Melanocyte of skin (primary cell): Measurements from ENCODE around the gene TRIM23. TPM values are rescaled to one million over a fixed set of nuclear protein-coding genes. Genes with fewer than 3 reads are reported as not detected.

Experiments
- small RNA-seq, 2 donors: library from RNA; depleted of rRNA; stranded (forward); fragments of <200 nt; gene quantifications; one replicate each; pipeline ENCODE3, GENCODE V24; 2012
- total RNA-seq, 2 donors: library from RNA; depleted of rRNA; stranded (reverse); fragments of >200 nt; gene quantifications; 2 replicates each; pipeline ENCODE4 v1.2.3, GENCODE V29; 2012

Gene TRIM23
- total RNA-seq: 10 to 100 TPM; 25.6 to 28.9 TPM

DNA sequence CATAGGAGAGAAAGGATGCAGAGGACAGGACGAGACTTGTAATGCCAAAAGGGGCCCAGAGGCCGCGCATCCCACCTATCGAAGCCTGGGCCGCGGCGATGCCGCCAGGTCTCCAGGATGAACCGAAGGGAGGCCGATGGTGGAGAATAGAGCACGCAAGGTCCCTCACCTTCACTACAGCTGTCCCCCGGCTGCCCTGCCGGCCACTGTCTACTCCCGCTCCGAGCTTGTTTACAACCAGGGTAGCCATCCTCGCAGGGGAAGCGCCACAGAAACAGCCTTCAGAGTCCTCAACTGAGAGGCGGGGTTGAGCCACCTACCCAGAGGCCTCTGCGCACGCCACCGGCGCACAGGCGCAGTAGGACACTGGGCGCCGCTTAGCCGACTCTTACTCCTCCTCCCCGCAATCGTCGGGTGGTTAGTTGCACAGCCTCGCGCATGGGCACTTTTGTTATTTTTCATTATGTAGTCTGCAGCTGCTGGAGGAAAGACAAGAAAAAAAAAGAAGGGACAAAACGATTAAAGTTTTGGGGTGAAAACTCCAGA is at the start of gene TRIM23:
Gene TRIM23, minus strand, starts transcription at position 309 of the 546 bp plus-strand sequence. Its CDS starts 59 bp downstream, at position 250.

DNA sequence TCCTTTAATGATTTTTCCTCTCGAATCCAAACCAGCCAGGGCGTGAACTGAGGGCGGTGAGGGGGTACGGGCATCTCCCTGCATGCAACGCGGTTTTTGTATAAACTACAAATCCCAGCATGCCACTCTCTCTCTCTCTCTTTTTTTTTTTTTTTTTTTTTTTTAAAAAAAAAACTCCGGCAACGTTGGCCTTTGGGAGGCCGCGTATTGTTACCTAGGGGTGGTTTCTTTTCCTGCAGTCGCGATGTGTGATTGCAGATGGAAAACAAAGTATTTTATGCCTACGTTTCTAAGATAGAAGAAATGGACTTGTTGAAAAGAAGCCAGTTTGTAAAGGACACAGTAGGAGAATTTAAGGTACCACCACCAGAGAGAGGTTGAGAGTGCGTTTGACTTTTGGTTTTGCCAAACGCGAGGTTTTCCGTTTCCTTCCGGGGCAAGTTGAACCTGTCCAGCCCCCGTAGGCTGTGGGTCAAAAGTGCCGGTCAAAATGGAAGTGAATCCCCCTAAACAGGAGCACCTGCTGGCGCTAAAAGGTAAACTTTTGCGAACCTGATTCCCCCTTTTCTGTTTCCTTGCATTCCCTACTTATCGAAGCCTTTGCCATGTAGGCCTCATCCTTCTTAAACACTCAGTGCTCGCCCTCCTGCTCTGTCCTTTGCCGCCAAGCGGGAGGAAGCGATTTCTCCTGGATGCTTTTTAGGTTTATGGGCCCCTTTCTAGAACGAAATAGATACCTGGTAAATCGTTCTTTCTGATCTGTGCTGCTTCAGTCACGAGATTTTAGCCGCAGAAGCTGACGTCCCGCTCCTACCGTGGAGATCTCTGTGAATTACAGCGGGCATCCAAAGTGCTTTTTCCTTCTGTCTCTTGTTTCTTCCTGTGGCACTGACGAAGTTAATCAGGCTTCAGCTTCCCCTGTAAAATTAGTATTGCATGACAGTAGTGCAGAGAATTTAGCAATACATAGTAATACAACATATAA is 730 bp upstream of the TRIM23 start, which contains the start of the genes SHLD3 and TRAPPC13:
Gene SHLD3, plus strand, starts transcription at position 457 of the 985 bp plus-strand sequence. CDS start 4,561 bp downstream, outside the sequence.
Gene TRAPPC13, plus strand, starts transcription at position 457 of the 985 bp plus-strand sequence. Its CDS starts 34 bp downstream, at position 491.

DNA sequence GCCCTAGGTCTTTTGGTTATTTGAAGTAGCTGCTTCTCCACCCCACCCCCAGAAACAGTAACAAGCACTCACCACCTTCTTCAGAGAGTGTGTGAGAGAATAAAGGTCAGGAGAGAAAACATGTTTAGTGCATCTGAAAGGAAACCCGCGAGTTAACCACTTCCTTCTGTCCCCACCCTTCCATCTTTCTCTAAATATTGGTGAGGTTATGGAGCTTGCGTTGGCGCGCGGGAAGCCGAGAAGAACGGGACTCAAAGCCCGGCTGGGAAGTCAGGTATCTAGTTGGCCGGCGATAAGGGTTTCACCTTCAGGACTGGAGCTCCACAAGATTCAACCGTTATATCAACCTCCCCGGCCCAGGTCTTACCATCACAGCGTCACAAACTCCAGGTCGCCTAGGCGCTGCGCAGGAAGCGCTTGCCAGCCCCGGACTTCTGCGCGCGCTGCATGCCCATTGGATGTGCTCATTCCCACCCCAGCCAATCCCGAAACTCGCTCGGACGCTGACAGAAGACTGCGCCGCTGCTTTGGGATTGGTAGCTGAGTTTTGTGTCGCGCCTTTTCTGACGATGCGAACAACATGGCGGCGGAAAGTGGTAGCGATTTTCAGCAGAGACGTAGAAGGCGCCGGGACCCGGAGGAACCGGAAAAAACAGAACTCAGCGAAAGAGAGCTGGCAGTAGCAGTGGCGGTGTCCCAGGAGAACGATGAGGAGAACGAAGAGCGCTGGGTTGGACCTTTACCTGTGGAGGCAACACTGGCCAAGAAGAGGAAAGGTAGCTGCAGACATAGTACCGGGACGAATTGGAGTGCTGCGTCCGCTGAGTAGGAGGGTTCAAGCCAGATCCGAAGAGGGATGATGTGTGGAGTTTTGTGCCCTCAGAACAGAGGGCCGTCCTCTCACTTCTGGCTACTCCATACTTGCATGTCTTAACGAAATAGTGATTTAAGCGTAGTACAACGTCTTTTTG is 61.1 kb downstream of the TRIM23 start, which contains the start of the genes CENPK and PPWD1:
Gene CENPK, minus strand, starts transcription at position 438 of the 971 bp plus-strand sequence. CDS start 8,261 bp downstream, outside the sequence.
Gene PPWD1, plus strand, starts transcription at position 566 of the 971 bp plus-strand sequence. Its CDS starts 15 bp downstream, at position 581.

Small RNAs within 50 kb of the gene (small RNA-seq; reads per million reads assigned to genes)
- 0 reads per million in 2 donors for gene RNU6-540P

Other genes starting within 250 kb of the TRIM23 start
- gene ADAMTS6, start 142.4 kb downstream of the TRIM23 start, total RNA-seq: 1 to 10 TPM; 1.0 to 5.0 TPM
- gene CENPK, start 61.2 kb downstream of the TRIM23 start, total RNA-seq: 10 to 100 TPM; 12.7 to 36.0 TPM
- 10 to 100 TPM; 16.2 to 18.6 TPM for gene PPWD1, start 61.0 kb downstream of the TRIM23 start, total RNA-seq
- 1 to 10 TPM; 5.0 to 6.2 TPM for gene SHLD3, start 694 bp upstream of the TRIM23 start, total RNA-seq
- gene TRAPPC13, start 694 bp upstream of the TRIM23 start, total RNA-seq: 10 to 100 TPM; 19.3 to 26.3 TPM
- 10 to 100 TPM; 14.5 to 15.0 TPM for gene SGTB, start 97.8 kb upstream of the TRIM23 start, total RNA-seq
- 10 to 100 TPM; 19.3 to 35.0 TPM for gene NLN, start 97.9 kb upstream of the TRIM23 start, total RNA-seq